Mesothelial cell of epicardium (in vitro differentiated cells): ENCODE measurements around the gene TCHP. TPM values are rescaled to one million over a fixed set of nuclear protein-coding genes. Genes with fewer than 3 reads are reported as not detected.
"Not testable (repeated sequence)": the region's sequence is repeated elsewhere in the genome, so short reads cannot be mapped to it uniquely, and the experiment has no call there.

ENCODE experiments used
- DNase-seq, 2 experiments: peaks; one replicate each; pipeline ENCODE4 v3.0.0; 2021; ENCODE audit warnings: low spot score in 2 of 2; ENCODE audit not compliant: unreplicated experiment in 2 of 2
- H3K27ac Mint-ChIP-seq: 2 replicates; pipeline ENCODE4 v1.8.0; 2021; ENCODE audit warnings: mixed read lengths
- H3K27me3 Mint-ChIP-seq: 2 replicates; pipeline ENCODE4 v1.8.0; 2021; ENCODE audit warnings: low read depth, mixed read lengths
- H3K36me3 Mint-ChIP-seq: 2 replicates; pipeline ENCODE4 v1.8.0; 2021; ENCODE audit warnings: mixed read lengths
- H3K4me1 Mint-ChIP-seq: 2 replicates; pipeline ENCODE4 v1.8.0; 2021; ENCODE audit warnings: mixed read lengths
- H3K4me3 Mint-ChIP-seq: 2 replicates; pipeline ENCODE4 v1.8.0; 2021; ENCODE audit warnings: mild to moderate bottlenecking, moderate library complexity, mixed read lengths
- H3K9me3 Mint-ChIP-seq: 2 replicates; pipeline ENCODE4 v1.8.0; 2021; ENCODE audit warnings: mixed read lengths
- CTCF ChIP-seq: fragments of 200-600 bp; sonication (generic); IDR thresholded peaks from one replicate; pipeline ENCODE4 v1.5.0; 2021; ENCODE audit warnings: antibody characterized with exemption; ENCODE audit not compliant: unreplicated experiment
- total RNA-seq: library from RNA; stranded (reverse); gene quantifications from 3 replicates; pipeline ENCODE4 v1.2.1, GENCODE V29; 2021

TCHP gene
- total RNA-seq, 1 donor from 2014 or later = 18.0 TPM

DNA sequence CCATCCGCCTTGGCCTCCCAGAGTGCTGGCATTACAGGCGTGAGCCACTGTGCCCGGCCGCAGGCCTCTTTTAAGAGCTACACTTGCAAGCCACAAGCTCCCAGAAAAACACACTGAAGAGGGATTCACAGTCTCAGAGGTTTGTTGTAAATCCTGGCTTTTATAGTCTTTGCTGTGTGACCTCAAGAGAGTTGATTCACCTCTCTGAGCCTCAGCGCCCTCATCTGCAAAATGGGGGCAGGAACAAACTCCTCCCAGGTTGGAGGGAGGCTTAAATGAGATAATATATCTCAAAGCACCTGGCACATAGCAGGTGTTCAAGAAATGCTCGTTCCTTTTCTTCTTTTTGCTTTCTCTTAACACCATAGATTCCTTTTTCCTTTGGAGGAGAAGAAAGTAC, 3.9 kb upstream of the TCHP start:
- Mint-ChIP-seq H3K9me3 (no peaks in the 10 kb centered on the region), H3K27ac (no peak overlapping the region), H3K4me1 (peaks cover 12% of the 10 kb centered on the region), H3K27me3 (peaks cover 7% of the 10 kb centered on the region), H3K36me3 (no peaks in the 10 kb centered on the region), H3K4me3 (no peak overlapping the region)
- no peak for DNase-seq
- TF ChIP-seq CTCF = no peak

GRCh38 chr12:109897029-109897428, 3.0 kb upstream of the TCHP start:
- DNase-seq = no peak
- Mint-ChIP-seq H3K27me3 (peaks cover 6% of the 10 kb centered on the region), H3K36me3 (no peaks in the 10 kb centered on the region), H3K4me3 (no peak overlapping the region), H3K27ac (no peak overlapping the region), H3K9me3 (no peaks in the 10 kb centered on the region), H3K4me1 (peaks cover 20% of the 10 kb centered on the region)
- TF ChIP-seq CTCF = no peak

DNA sequence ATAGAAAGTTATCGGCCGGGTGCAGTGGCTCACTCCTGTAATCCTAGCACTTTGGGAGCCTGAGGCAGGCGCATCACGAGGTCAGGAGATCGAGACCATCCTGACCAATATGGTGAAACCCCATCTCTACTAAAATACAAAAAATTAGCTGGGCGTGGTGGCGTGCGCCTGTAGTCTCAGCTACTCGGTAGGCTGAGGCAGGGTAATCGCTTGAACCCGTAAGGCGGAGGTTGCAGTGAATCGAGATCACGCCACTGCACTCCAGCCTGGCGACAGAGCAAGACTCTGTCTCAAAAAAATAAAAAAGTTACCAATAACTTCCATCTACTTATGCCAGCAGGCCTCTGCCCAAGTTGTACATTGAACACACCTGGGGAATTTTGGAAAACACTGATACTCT, 729 bp upstream of the TCHP start:
- Mint-ChIP-seq H3K4me1 (peaks cover 20% of the 10 kb centered on the region), H3K27ac (peak overlapping the region; percentile 9), H3K4me3 (peak overlapping the region; percentile 95)
- H3K9me3 Mint-ChIP-seq, H3K27me3 Mint-ChIP-seq, H3K36me3 Mint-ChIP-seq, DNase-seq: not testable (repeated sequence)

GRCh38 chr12:109900752-109901580, 892 bp downstream of the TCHP start:
- Mint-ChIP-seq H3K27ac (peak overlapping the region; percentile 92), H3K4me1 (peaks cover 20% of the 10 kb centered on the region), H3K27me3 (no peaks in the 10 kb centered on the region), H3K9me3 (no peaks in the 10 kb centered on the region), H3K4me3 (peak overlapping the region; percentile 95), H3K36me3 (peaks cover 20% of the 10 kb centered on the region)
- DNase-seq = peak in 1 of 2 experiments; percentile 39
- no peak for TF ChIP-seq CTCF

- Mint-ChIP-seq H3K36me3 (peaks cover 28% of the 10 kb centered on the region), H3K9me3 (no peaks in the 10 kb centered on the region), H3K27me3 (no peaks in the 10 kb centered on the region), H3K4me1 (peaks cover 20% of the 10 kb centered on the region), H3K27ac (no peak overlapping the region), H3K4me3 (no peak overlapping the region)
- TF ChIP-seq CTCF = no peak
- DNase-seq = no peak
These were observed 2.9 kb downstream of the TCHP start for GRCh38 chr12:109902891-109903418.

DNA sequence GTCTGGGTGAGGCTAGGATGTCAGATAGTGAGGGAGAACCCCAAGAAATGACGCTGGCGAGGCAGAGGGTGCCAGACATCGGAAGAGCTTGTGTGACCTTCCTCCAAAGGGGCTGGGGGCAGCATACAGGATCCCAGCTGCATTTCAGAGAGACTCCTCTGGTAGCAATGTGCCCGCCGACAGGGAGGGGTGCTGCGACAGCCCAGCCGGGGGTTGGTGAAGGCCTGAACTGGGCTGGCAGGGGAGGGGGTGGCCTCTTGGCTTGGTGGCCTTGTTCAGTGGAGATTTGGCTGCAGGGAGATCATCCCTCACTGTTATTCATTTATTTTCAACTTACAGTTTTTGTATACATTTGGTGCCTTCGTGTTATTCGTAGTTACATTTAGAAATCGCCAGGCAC, 5.2 kb downstream of the TCHP start:
- no peak for DNase-seq
- H3K27ac Mint-ChIP-seq = no peak overlapping the region
- peaks cover 15% of the 10 kb centered on the region for H3K4me1 Mint-ChIP-seq
- H3K9me3 Mint-ChIP-seq = no peaks in the 10 kb centered on the region
- H3K36me3 Mint-ChIP-seq = peaks cover 38% of the 10 kb centered on the region
- no peak overlapping the region for H3K4me3 Mint-ChIP-seq
- no peaks in the 10 kb centered on the region for H3K27me3 Mint-ChIP-seq
- no peak for TF ChIP-seq CTCF
